Measurements from ENCODE around the gene TRIM50.
"Not testable (repeated sequence)": the region's sequence is repeated elsewhere in the genome, so short reads cannot be mapped to it uniquely, and the experiment has no call there.

The TRIM50 gene

GRCh38 chr7:73319541-73319940 is 8.3 kb downstream of the TRIM50 start:
- not testable (repeated sequence) for H3K4me3 ChIP-seq (ENCODE audit: low read depth, low read length); DNase-seq (ENCODE audit: low read depth)

- not testable (repeated sequence) for H3K4me3 ChIP-seq (ENCODE audit: low read depth, low read length); DNase-seq (ENCODE audit: low read depth)
Observed at GRCh38 chr7:73318656-73319204, 9.2 kb downstream of the TRIM50 start.

GRCh38 chr7:73316521-73316920 is 11.4 kb downstream of the TRIM50 start:
- TF ChIP-seq POLR2A (IDR thresholded peaks at IDR 0.05; ENCODE audit: extremely low read depth, insufficient read length) (no peak), MYC (IDR thresholded peaks at IDR 0.05; ENCODE audit: low read depth, low read length) (no peak), CTCF (IDR thresholded peaks at IDR 0.05; ENCODE audit: low read depth, low read length) (no peak), MAX (IDR thresholded peaks at IDR 0.05; ENCODE audit: low read depth, low read length) (no peak)
- no peak for DNase-seq (ENCODE audit: low read depth)
- H3K4me3 ChIP-seq (ENCODE audit: low read depth, low read length), result no peak overlapping the region

- H3K4me3 ChIP-seq (ENCODE audit: low read depth, low read length), result no peak overlapping the region
- no peak for DNase-seq (ENCODE audit: low read depth)
- TF ChIP-seq MAX (IDR thresholded peaks at IDR 0.05; ENCODE audit: low read depth, low read length) (no peak), CTCF (IDR thresholded peaks at IDR 0.05; ENCODE audit: low read depth, low read length) (no peak), POLR2A (IDR thresholded peaks at IDR 0.05; ENCODE audit: extremely low read depth, insufficient read length) (no peak), MYC (IDR thresholded peaks at IDR 0.05; ENCODE audit: low read depth, low read length) (no peak)
Observed at GRCh38 chr7:73314271-73314670, 13.6 kb downstream of the TRIM50 start.

- no peak for TF ChIP-seq POLR2A (IDR thresholded peaks at IDR 0.05; ENCODE audit: extremely low read depth, insufficient read length)
- no peak for TF ChIP-seq CTCF (IDR thresholded peaks at IDR 0.05; ENCODE audit: low read depth, low read length)
- no peak for TF ChIP-seq MYC (IDR thresholded peaks at IDR 0.05; ENCODE audit: low read depth, low read length)
- no peak for TF ChIP-seq MAX (IDR thresholded peaks at IDR 0.05; ENCODE audit: low read depth, low read length)
- no peak for DNase-seq (ENCODE audit: low read depth)
- H3K4me3 ChIP-seq (ENCODE audit: low read depth, low read length), result no peak overlapping the region
Observed at GRCh38 chr7:73313521-73313906, 14.4 kb downstream of the TRIM50 start.

- no peak for DNase-seq (ENCODE audit: low read depth)
- TF ChIP-seq MAX (IDR thresholded peaks at IDR 0.05; ENCODE audit: low read depth, low read length) (no peak), POLR2A (IDR thresholded peaks at IDR 0.05; ENCODE audit: extremely low read depth, insufficient read length) (no peak), MYC (IDR thresholded peaks at IDR 0.05; ENCODE audit: low read depth, low read length) (no peak), CTCF (IDR thresholded peaks at IDR 0.05; ENCODE audit: low read depth, low read length) (no peak)
- no peak overlapping the region for H3K4me3 ChIP-seq (ENCODE audit: low read depth, low read length)
Observed at GRCh38 chr7:73312831-73313520, 14.9 kb downstream of the TRIM50 start.

GRCh38 chr7:73311421-73311820 is 16.5 kb downstream of the TRIM50 start:
- DNase-seq (ENCODE audit: low read depth), result not testable (repeated sequence)

More at GRCh38 chr7:73311421-73311820, 16.5 kb downstream of the TRIM50 start:
- not testable (repeated sequence) for H3K4me3 ChIP-seq (ENCODE audit: low read depth, low read length)

Measured in NB4 (cell line).